ENCODE measurements around the gene HBS1L. TPM values are rescaled to one million over a fixed set of nuclear protein-coding genes. Genes with fewer than 3 reads are reported as not detected.

Gene HBS1L
- total RNA-seq, 1 experiment from 2014 or later: 97.0 TPM

GRCh38 chr6:134932535-134933470, 121.8 kb downstream of the HBS1L start:
- no TSS peak for BruUV-seq (replicated peaks)
- Mint-ChIP-seq H3K27me3 (ENCODE audit: insufficient read depth, unreplicated experiment) (no peaks in the 10 kb centered on the region), H3K36me3 (ENCODE audit: insufficient read depth, unreplicated experiment) (peaks cover 7% of the 10 kb centered on the region), H3K27ac (ENCODE audit: low read depth, unreplicated experiment) (no peak overlapping the region), H3K4me1 (ENCODE audit: insufficient read depth, unreplicated experiment) (no peaks in the 10 kb centered on the region), H3K9me3 (ENCODE audit: unreplicated experiment) (no peaks in the 10 kb centered on the region), H3K4me3 (ENCODE audit: unreplicated experiment) (no peak overlapping the region)
- no peak for DNase-seq (ENCODE audit: unreplicated experiment)
- TF ChIP-seq CTCF (IDR thresholded peaks at IDR 0.05; ENCODE audit: unreplicated experiment): no peak
- intact Hi-C loops (cut with micrococcal nuclease): no loop called here
- ChIA-PET CTCF (interaction anchor here (1.1 to 1.6 kb wide), 4 partner anchors 8 to 777 kb away, joined by 4 to 13 read pairs (median 6); no protein-coding TSS in a partner anchor), POLR2A (interaction anchor here (0.6 to 1.6 kb wide), 2 partner anchors 24 to 35 kb away, joined by 3 to 8 read pairs; no protein-coding TSS in a partner anchor)

GRCh38 chr6:134932098-134932497, 122.5 kb downstream of the HBS1L start:
- Mint-ChIP-seq H3K27me3 (ENCODE audit: insufficient read depth, unreplicated experiment) (no peaks in the 10 kb centered on the region), H3K27ac (ENCODE audit: low read depth, unreplicated experiment) (no peak overlapping the region), H3K4me1 (ENCODE audit: insufficient read depth, unreplicated experiment) (no peaks in the 10 kb centered on the region), H3K4me3 (ENCODE audit: unreplicated experiment) (no peak overlapping the region), H3K9me3 (ENCODE audit: unreplicated experiment) (no peaks in the 10 kb centered on the region), H3K36me3 (ENCODE audit: insufficient read depth, unreplicated experiment) (peaks cover 7% of the 10 kb centered on the region)
- ChIA-PET POLR2A (interaction anchor here (0.6 to 1.6 kb wide), 2 partner anchors 23 to 34 kb away, joined by 3 to 8 read pairs; no protein-coding TSS in a partner anchor), CTCF (interaction anchor here (0.6 to 1.6 kb wide), 4 partner anchors 9 to 1238 kb away, joined by 3 to 13 read pairs (median 6); no protein-coding TSS in a partner anchor)
- no peak for DNase-seq (ENCODE audit: unreplicated experiment)
- intact Hi-C loops (cut with micrococcal nuclease): no loop called here
- no peak for TF ChIP-seq CTCF (IDR thresholded peaks at IDR 0.05; ENCODE audit: unreplicated experiment)
- no TSS peak for BruUV-seq (replicated peaks)

- Mint-ChIP-seq H3K4me1 (ENCODE audit: insufficient read depth, unreplicated experiment) (peaks cover 5% of the 10 kb centered on the region), H3K27me3 (ENCODE audit: insufficient read depth, unreplicated experiment) (no peaks in the 10 kb centered on the region), H3K36me3 (ENCODE audit: insufficient read depth, unreplicated experiment) (peaks cover 7% of the 10 kb centered on the region), H3K4me3 (ENCODE audit: unreplicated experiment) (no peak overlapping the region), H3K9me3 (ENCODE audit: unreplicated experiment) (no peaks in the 10 kb centered on the region), H3K27ac (ENCODE audit: low read depth, unreplicated experiment) (no peak overlapping the region)
- BruUV-seq (replicated peaks): no TSS peak
- CTCF ChIA-PET: interaction anchor here (0.9 kb wide), 1 partner anchor 103 kb away, joined by 3 read pairs; no protein-coding TSS in a partner anchor
- no peak for DNase-seq (ENCODE audit: unreplicated experiment)
- TF ChIP-seq CTCF (IDR thresholded peaks at IDR 0.05; ENCODE audit: unreplicated experiment): no peak
- POLR2A ChIA-PET: interaction anchor here (0.6 kb wide), 1 partner anchor 9 kb away, joined by 3 read pairs; no protein-coding TSS in a partner anchor
- intact Hi-C loops (cut with micrococcal nuclease): no loop called here
Measured at GRCh38 chr6:134930463-134930862, 124.2 kb downstream of the HBS1L start.
